Caco-2 (cell line): ENCODE measurements around the gene GLT6D1. TPM values are rescaled to one million over a fixed set of nuclear protein-coding genes. Genes with fewer than 3 reads are reported as not detected.

ENCODE experiments used
- BruUV-seq: library from RNA; stranded (reverse); fragments of 400-500 nt; replicated peaks from 2 replicates; lab custom pipeline; 2021; lab: Mats Ljungman, UMichigan
- CTCF ChIA-PET: fragments of 300-600 bp; sonication (Branson Sonifier 250); formaldehyde crosslinking; loops from one replicate; lab custom pipeline; 2022; ENCODE audit warnings: antibody characterized with exemption; lab: Charles Lee
- POLR2A ChIA-PET: fragments of 300-600 bp; sonication (Branson Sonifier 250); formaldehyde crosslinking; loops from one replicate; lab custom pipeline; 2022; ENCODE audit warnings: antibody characterized with exemption; lab: Charles Lee
- DNase-seq, 2 experiments: peaks; one replicate each; pipeline versions ENCODE4 v3.0.0 to v3.0.0-alpha.2; 2020 to 2022
- H3K27me3 ChIP-seq: replicated peaks from 2 replicates; pipeline ENCODE4 v1.6.0; 2011; ENCODE audit warnings: low read length; ENCODE audit not compliant: control insufficient read depth, insufficient read depth
- H3K36me3 ChIP-seq: 2 replicates; pipeline ENCODE4 v1.5.1; 2011; ENCODE audit warnings: low read length; ENCODE audit not compliant: control insufficient read depth, insufficient read depth
- H3K4me1 ChIP-seq: fragments of 250-450 bp; sonication (Bioruptor Pico); 2 replicates; pipeline ENCODE4 v1.5.1; 2020; ENCODE audit warnings: mild to moderate bottlenecking
- H3K4me3 ChIP-seq: 2 replicates; pipeline ENCODE4 v1.5.1; 2011; ENCODE audit warnings: low read depth, mild to moderate bottlenecking, control low read depth, low read length
- H3K9me3 ChIP-seq: fragments of 250-450 bp; sonication (Bioruptor Pico); 2 replicates; pipeline ENCODE4 v1.5.1; 2020; ENCODE audit warnings: mild to moderate bottlenecking, moderate library complexity
- H3K27ac Mint-ChIP-seq: one replicate; pipeline ENCODE4 v1.8.0; 2022; ENCODE audit warnings: mixed read lengths; ENCODE audit not compliant: unreplicated experiment
- H3K27me3 Mint-ChIP-seq: one replicate; pipeline ENCODE4 v1.8.0; 2022; ENCODE audit warnings: mixed read lengths; ENCODE audit not compliant: insufficient read depth, unreplicated experiment
- H3K36me3 Mint-ChIP-seq: one replicate; pipeline ENCODE4 v1.8.0; 2022; ENCODE audit warnings: mild to moderate bottlenecking, mixed read lengths; ENCODE audit not compliant: insufficient read depth, unreplicated experiment
- H3K4me1 Mint-ChIP-seq: one replicate; pipeline ENCODE4 v1.8.0; 2022; ENCODE audit warnings: low read depth, mixed read lengths; ENCODE audit not compliant: unreplicated experiment
- H3K4me3 Mint-ChIP-seq: one replicate; pipeline ENCODE4 v1.8.0; 2022; ENCODE audit warnings: mild to moderate bottlenecking, moderate library complexity, mixed read lengths; ENCODE audit not compliant: unreplicated experiment
- H3K9me3 Mint-ChIP-seq: one replicate; pipeline ENCODE4 v1.8.0; 2022; ENCODE audit warnings: mixed read lengths; ENCODE audit not compliant: unreplicated experiment
- intact Hi-C: fragments of 100-400 bp; cut with micrococcal nuclease; formaldehyde crosslinking; loops from one replicate; pipeline ENCODE4 v1.10.0; 2022; ENCODE audit not compliant: unreplicated experiment
- total RNA-seq: library from RNA; stranded (reverse); gene quantifications from 2 replicates; pipeline ENCODE4 v1.2.3, GENCODE V29; 2022
- TF ChIP-seq, protein P1 (sequence below), 2 experiments: fragments of 200-600 bp in 1 of 2; IDR thresholded peaks; 1 replicate in 1 of 2; 2 replicates in 1 of 2; pipeline versions ENCODE4 v1.5.1 to v1.8.0; 2011 to 2022; ENCODE audit warnings: antibody characterized with exemption in 1 of 2, control low read depth in 1 of 2, inconsistent platforms in 1 of 2, low read depth in 1 of 2, low read length in 1 of 2, mild to moderate bottlenecking in 1 of 2, moderate library complexity in 1 of 2; ENCODE audit not compliant: insufficient read depth in 1 of 2, severe bottlenecking in 1 of 2, unreplicated experiment in 1 of 2

The GLT6D1 gene
- total RNA-seq, 1 experiment from 2014 or later, result not detected

DNA sequence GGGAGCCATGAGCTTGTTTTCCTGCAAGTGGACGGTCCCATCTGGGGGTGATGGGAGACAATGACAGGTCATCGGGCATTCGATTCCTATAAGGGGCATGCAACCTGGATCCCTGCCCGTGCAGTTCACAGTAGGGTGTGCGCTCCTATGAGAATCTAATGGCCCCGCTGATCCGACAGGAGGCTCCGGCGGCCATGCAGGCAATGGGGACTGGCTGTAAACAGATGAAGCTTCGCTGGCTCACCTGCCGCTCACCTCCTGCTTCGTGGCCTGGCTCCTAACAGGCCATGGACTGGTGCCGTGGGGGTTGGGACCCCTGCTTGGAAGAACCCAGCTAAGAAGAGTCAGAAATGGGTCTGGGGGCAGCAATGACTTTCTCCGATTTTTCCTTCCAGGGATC, 56.8 kb downstream of the GLT6D1 start:
- Mint-ChIP-seq H3K36me3 (no peaks in the 10 kb centered on the region), H3K27me3 (peaks cover 6% of the 10 kb centered on the region), H3K4me1 (no peaks in the 10 kb centered on the region), H3K4me3 (no peak overlapping the region), H3K9me3 (no peaks in the 10 kb centered on the region), H3K27ac (no peak overlapping the region)
- no peaks in the 10 kb centered on the region for H3K27me3 ChIP-seq
- TF ChIP-seq, protein P1, sequence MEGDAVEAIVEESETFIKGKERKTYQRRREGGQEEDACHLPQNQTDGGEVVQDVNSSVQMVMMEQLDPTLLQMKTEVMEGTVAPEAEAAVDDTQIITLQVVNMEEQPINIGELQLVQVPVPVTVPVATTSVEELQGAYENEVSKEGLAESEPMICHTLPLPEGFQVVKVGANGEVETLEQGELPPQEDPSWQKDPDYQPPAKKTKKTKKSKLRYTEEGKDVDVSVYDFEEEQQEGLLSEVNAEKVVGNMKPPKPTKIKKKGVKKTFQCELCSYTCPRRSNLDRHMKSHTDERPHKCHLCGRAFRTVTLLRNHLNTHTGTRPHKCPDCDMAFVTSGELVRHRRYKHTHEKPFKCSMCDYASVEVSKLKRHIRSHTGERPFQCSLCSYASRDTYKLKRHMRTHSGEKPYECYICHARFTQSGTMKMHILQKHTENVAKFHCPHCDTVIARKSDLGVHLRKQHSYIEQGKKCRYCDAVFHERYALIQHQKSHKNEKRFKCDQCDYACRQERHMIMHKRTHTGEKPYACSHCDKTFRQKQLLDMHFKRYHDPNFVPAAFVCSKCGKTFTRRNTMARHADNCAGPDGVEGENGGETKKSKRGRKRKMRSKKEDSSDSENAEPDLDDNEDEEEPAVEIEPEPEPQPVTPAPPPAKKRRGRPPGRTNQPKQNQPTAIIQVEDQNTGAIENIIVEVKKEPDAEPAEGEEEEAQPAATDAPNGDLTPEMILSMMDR (IDR thresholded peaks at IDR 0.05; ENCODE audit: insufficient read depth in 1 of 2, low read depth in 1 of 2, low read length in 1 of 2, severe bottlenecking in 1 of 2, unreplicated experiment in 1 of 2), result no peak
- intact Hi-C loops, result no loop called here
- H3K4me3 ChIP-seq, result no peak overlapping the region
- H3K36me3 ChIP-seq, result no peaks in the 10 kb centered on the region
- no peaks in the 10 kb centered on the region for H3K4me1 ChIP-seq
- ChIA-PET CTCF (no interaction called here), POLR2A (no interaction called here)
- DNase-seq, result no peak
- no TSS peak for BruUV-seq
- H3K9me3 ChIP-seq, result no peaks in the 10 kb centered on the region

DNA sequence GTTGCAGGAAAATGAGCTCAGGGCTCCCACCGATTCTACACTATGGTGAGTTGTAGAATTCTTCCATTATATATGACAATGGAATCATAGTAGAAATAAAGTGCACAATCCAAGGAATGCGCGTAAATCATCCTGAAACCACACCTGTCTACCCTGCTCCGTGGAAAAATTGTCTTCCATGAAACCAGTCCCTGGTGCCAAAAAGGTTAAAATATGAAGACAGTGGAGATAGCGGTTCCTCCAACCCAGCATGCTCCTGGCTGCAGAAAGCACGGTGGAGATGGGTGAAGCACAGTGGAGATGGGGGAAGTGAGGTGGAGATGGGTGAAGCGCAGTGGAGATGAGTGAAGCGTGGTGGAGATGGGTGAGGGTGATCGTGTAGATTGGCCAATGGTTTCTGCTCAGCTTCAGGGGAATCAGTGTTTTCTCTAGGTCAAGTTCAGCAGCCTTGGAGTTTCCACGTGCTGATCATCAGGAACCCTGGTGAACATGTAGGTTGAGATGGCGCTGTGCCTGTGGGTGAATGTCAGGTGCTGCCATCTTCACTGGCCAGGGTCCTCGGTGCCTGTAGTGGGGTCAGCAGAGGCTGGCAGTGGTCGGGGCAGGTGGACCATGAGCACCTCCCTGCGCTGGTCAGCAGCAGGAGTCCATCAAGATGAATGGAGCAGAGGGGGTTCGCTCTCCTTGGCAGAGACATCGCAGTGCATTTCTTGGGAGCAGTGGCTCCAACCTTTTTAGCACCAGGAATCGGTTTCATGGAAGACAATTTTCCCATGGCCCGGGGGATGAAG, 57.5 kb downstream of the GLT6D1 start:
- no peaks in the 10 kb centered on the region for H3K9me3 ChIP-seq
- no peak for DNase-seq
- H3K4me1 ChIP-seq, result no peaks in the 10 kb centered on the region
- Mint-ChIP-seq H3K4me1 (no peaks in the 10 kb centered on the region), H3K36me3 (no peaks in the 10 kb centered on the region), H3K9me3 (no peaks in the 10 kb centered on the region), H3K27me3 (peaks cover 6% of the 10 kb centered on the region), H3K27ac (no peak overlapping the region), H3K4me3 (no peak overlapping the region)
- H3K27me3 ChIP-seq, result no peaks in the 10 kb centered on the region
- no TSS peak for BruUV-seq
- ChIA-PET POLR2A (no interaction called here), CTCF (no interaction called here)
- intact Hi-C loops, result no loop called here
- H3K4me3 ChIP-seq, result no peak overlapping the region
- H3K36me3 ChIP-seq, result no peaks in the 10 kb centered on the region
- TF ChIP-seq, protein P1 (IDR thresholded peaks at IDR 0.05; ENCODE audit: insufficient read depth in 1 of 2, low read depth in 1 of 2, low read length in 1 of 2, severe bottlenecking in 1 of 2, unreplicated experiment in 1 of 2), result no peak

GRCh38 chr9:135580664-135581380, 58.5 kb downstream of the GLT6D1 start:
- Mint-ChIP-seq H3K36me3 (no peaks in the 10 kb centered on the region), H3K27ac (no peak overlapping the region), H3K4me3 (no peak overlapping the region), H3K27me3 (peaks cover 6% of the 10 kb centered on the region), H3K4me1 (no peaks in the 10 kb centered on the region), H3K9me3 (no peaks in the 10 kb centered on the region)
- H3K27me3 ChIP-seq, result no peaks in the 10 kb centered on the region
- ChIA-PET CTCF (no interaction called here), POLR2A (no interaction called here)
- intact Hi-C loops, result no loop called here
- H3K4me3 ChIP-seq, result no peak overlapping the region
- TF ChIP-seq, protein P1 (IDR thresholded peaks at IDR 0.05; ENCODE audit: insufficient read depth in 1 of 2, low read depth in 1 of 2, low read length in 1 of 2, severe bottlenecking in 1 of 2, unreplicated experiment in 1 of 2), result no peak
- no peak for DNase-seq
- H3K4me1 ChIP-seq, result no peaks in the 10 kb centered on the region
- no TSS peak for BruUV-seq
- H3K36me3 ChIP-seq, result no peaks in the 10 kb centered on the region
- no peaks in the 10 kb centered on the region for H3K9me3 ChIP-seq
